K562 (cell line): ENCODE results near the gene JUND. TPM values are rescaled to one million over a fixed set of nuclear protein-coding genes. Genes with fewer than 3 reads are reported as not detected.
A peak's percentile ranks its signal among the peaks of the same experiment; 100 is the strongest.

Experiments used
- CREBBP ChIP-seq: IDR thresholded peaks from one replicate; pipeline ENCODE4 v1.6.1; 2012; ENCODE audit warnings: low read depth, mild to moderate bottlenecking, control low read depth, inconsistent platforms, low read length
- ETV6 ChIP-seq, 3 experiments: fragments of 150-350 bp in 1 of 3; sonication (generic) in 1 of 3; formaldehyde crosslinking in 1 of 3; IDR thresholded peaks; 2 replicates each; pipeline versions ENCODE4 v1.6.1 to v1.8.0; 2014 to 2022; ENCODE audit warnings: borderline replicate concordance in 2 of 3, low read depth in 2 of 3, antibody characterized with exemption in 1 of 3, low read length in 1 of 3, mild to moderate bottlenecking in 1 of 3, missing genetic modification reagents in 1 of 3
- GABPA ChIP-seq: fragments of 200-800 bp; sonication (Bioruptor generic); conservative IDR thresholded peaks from 2 replicates; pipeline ENCODE4 v1.6.1; 2016; ENCODE audit warnings: low read depth, missing genetic modification characterization, missing compliant biosample characterization
- MAZ ChIP-seq, 2 experiments: fragments of 450-650 bp in 1 of 2; sonication (generic) in 1 of 2; formaldehyde crosslinking; IDR thresholded peaks in 1 of 2; conservative IDR thresholded peaks in 1 of 2; 2 replicates each; pipeline versions ENCODE4 v1.4.0 to v1.5.0; 2020; ENCODE audit warnings: mild to moderate bottlenecking in 1 of 2, missing genetic modification reagents in 1 of 2
- MEIS2 ChIP-seq: fragments of 450-650 bp; IDR thresholded peaks from 2 replicates; pipeline ENCODE4 v1.6.1; 2014; ENCODE audit warnings: mild to moderate bottlenecking; ENCODE audit not compliant: partially characterized antibody
- SMAD4 ChIP-seq: fragments of 250-450 bp; sonication (Bioruptor Pico); conservative IDR thresholded peaks from 2 replicates; pipeline ENCODE4 v1.8.0; 2021; ENCODE audit warnings: inconsistent platforms, mild to moderate bottlenecking, moderate library complexity
- STAT6 ChIP-seq: sonication (generic); formaldehyde crosslinking; IDR thresholded peaks from 2 replicates; pipeline ENCODE4 v1.8.1; 2023; ENCODE audit warnings: mild to moderate bottlenecking, missing genetic modification reagents
- TCF7 ChIP-seq: sonication (generic); IDR thresholded peaks from 2 replicates; pipeline ENCODE4 v1.6.1; 2016; ENCODE audit warnings: antibody characterized with exemption, borderline replicate concordance
- ZBTB2 ChIP-seq: fragments of 450-650 bp; IDR thresholded peaks from 2 replicates; pipeline ENCODE4 v1.6.1; 2016; ENCODE audit warnings: antibody characterized with exemption
- ZNF239 ChIP-seq: fragments of 250-450 bp; sonication (Bioruptor Pico); IDR thresholded peaks from 2 replicates; pipeline ENCODE4 v1.4.0; 2020; ENCODE audit warnings: mild to moderate bottlenecking
- ZNF316 ChIP-seq: fragments of 450-650 bp; IDR thresholded peaks from 2 replicates; pipeline ENCODE4 v1.6.1; 2016
- ZNF407 ChIP-seq: fragments of 450-650 bp; IDR thresholded peaks from 2 replicates; pipeline ENCODE4 v1.6.1; 2016; ENCODE audit warnings: low read depth
- ZNF583 ChIP-seq: fragments of 250-450 bp; sonication (Bioruptor Pico); IDR thresholded peaks from 2 replicates; pipeline ENCODE4 v1.4.0; 2020
- ZNF589 ChIP-seq: fragments of 200-800 bp; sonication (Bioruptor generic); IDR thresholded peaks from 2 replicates; pipeline ENCODE4 v1.6.1; 2016; ENCODE audit warnings: low read depth, missing genetic modification characterization, missing compliant biosample characterization
- polyA plus RNA-seq, 8 experiments: library from polyadenylated mRNA; depleted of rRNA in 4 of 8; stranded (reverse) in 5 of 8; unstranded in 3 of 8; fragments of >200 nt; fragmentation: Nextera tagmentation in 2 of 8; fragmentation: Illumina TruSeq in 1 of 8; extraction: Ambion mirVana in 2 of 8; extraction: Trizol in 1 of 8; gene quantifications; 2 replicates each; pipeline versions ENCODE4 v1.2.1 to v1.2.3, GENCODE V29; 2011 to 2014; ENCODE audit warnings: inconsistent platforms in 1 of 8, missing spikeins in 1 of 8
- total RNA-seq, 7 experiments: library from RNA; depleted of rRNA in 6 of 7; stranded (reverse); fragments of >200 nt in 6 of 7; fragmentation: Illumina TruSeq in 2 of 7; extraction: Trizol in 2 of 7; gene quantifications; 2 replicates each; pipeline versions ENCODE4 v1.2.1 to v1.2.3, GENCODE V29; 2011 to 2021; ENCODE audit warnings: low replicate concordance in 1 of 7

Gene JUND
- total and polyA plus RNA-seq, 9 of the 15 experiments (the other 6 are each of a cell fraction or from before 2014, with no cell fraction given): 6.4 to 286 (median 42.3) TPM

GRCh38 chr19:18317961-18318800 is 36.8 kb upstream of the JUND start (continued):
- TF ChIP-seq STAT6 (CRISPR knock-in tag) (no peak), ZNF583 (CRISPR knock-in tag) (0 out of 2 replicates have a peak, but pooled peaks have one; percentile 33), TCF7 (no peak), ZNF316 (no peak), ZNF589 (peak; percentile 57; the same call in 1 of the 2 replicates), GABPA (peak; percentile 77), CREBBP (no peak), SMAD4 (peak; percentile 90), MEIS2 (no peak), ZBTB2 (peak; percentile 66; the same call in 1 of the 2 replicates), ETV6 (IDR thresholded peaks at IDR 0.05; ENCODE audit: borderline replicate concordance in 1 of 2, low read depth in 2 of 2, low read length in 1 of 2) (peak; percentile 86 to 95; a peak in 3 of 4 replicates), ETV6 (CRISPR knock-in tag; IDR thresholded peaks at IDR 0.05; ENCODE audit: borderline replicate concordance) (no peak), ZNF239 (CRISPR knock-in tag) (no peak), MAZ (CRISPR knock-in tag; conservative IDR thresholded peaks at IDR 0.05 in 1 of 2, IDR thresholded peaks at IDR 0.05 in 1 of 2) (0 out of 4 replicates have a peak, but pooled peaks of 1 of the 2 experiments have one; percentile 84), ZNF407 (no peak)
